Tongue (tissue), 2 donors: ENCODE data around the gene CLEC4A. TPM values are rescaled to one million over a fixed set of nuclear protein-coding genes. Genes with fewer than 3 reads are reported as not detected.
"Not testable (repeated sequence)": the region's sequence is repeated elsewhere in the genome, so short reads cannot be mapped to it uniquely, and the experiment has no call there.

Experiments used
- DNase-seq: peaks from one replicate; pipeline ENCODE4 v3.0.0-alpha.2; 2015
- total RNA-seq: library from RNA; depleted of rRNA; stranded (reverse); fragments of >200 nt; gene quantifications from one replicate; pipeline ENCODE4 v1.2.3, GENCODE V29; 2014

Gene CLEC4A
- 1.9 TPM for total RNA-seq

DNA sequence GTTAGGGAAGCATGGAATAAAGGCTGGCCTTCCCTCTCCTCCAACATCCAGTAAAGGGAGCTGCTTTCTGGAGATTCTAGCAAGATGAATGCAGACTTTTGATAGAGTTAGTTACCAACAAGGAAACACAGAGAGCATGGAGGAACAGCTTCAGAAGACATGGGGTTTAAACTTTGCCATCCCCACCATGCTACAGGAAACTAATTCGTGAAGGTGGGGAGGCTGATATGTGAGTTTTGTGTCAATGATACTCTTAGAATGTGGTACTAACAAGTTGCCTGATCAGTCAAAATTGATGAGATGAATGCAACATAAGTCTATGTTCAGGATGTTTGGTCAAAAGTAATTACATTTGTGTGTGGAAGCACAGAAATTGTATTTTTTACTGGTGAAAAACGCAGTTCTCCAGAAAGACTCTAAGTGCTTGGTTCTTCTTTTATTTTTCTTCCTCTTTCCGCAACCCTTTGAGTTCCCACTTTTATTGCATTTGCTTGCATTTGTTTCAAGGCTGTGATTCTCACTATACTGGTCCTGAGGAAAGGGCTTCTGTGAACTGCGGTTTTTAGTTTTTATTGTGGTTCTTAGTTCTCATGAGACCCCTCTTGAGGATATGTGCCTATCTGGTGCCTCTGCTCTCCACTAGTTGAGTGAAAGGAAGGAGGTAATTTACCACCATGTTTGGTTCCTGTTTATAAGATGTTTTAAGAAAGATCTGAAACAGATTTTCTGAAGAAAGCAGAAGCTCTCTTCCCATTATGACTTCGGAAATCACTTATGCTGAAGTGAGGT is at the start of gene CLEC4A:
TSS of gene CLEC4A (plus strand) at position 494 of the 789 bp plus-strand sequence. CDS start at position 756, 262 bp downstream.
- no peak for DNase-seq

DNA sequence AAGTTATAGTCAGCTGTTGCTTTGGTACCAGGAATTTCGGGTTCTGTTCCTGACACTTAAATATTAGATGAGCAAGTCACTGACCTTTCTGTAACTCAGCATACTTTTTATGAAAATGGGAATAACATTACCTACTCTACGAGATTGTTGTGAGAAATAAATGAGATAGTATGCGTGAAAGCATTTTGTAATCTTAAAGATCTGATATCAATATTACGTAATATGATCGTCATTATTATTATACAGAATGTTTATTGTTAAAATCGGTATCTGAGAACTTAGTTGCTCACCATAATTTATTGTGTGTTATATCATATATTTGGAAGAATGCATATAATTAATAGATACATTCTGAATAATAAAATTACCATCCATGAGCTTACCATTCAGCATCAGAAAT is 47.5 kb upstream of the CLEC4A start:
- no peak for DNase-seq

DNA sequence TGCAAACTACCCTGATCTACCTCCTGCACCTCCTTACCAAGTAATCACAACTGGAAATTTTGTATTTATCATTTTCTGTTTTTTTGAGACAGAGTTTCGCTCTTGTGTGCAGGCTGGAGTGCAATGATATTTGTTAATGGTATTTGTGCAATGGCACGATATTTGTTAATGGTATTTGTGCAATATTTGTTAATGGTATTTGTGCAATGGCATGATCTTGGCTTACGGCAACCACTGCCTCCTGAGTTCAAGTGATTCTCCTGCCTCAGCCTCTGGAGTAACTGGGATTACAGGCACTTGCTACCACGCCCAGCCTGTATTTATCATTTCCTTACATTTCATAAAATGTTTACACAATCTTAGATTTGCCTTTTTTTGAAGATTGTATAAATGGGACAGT is 47.1 kb upstream of the CLEC4A start:
- no peak for DNase-seq

DNA sequence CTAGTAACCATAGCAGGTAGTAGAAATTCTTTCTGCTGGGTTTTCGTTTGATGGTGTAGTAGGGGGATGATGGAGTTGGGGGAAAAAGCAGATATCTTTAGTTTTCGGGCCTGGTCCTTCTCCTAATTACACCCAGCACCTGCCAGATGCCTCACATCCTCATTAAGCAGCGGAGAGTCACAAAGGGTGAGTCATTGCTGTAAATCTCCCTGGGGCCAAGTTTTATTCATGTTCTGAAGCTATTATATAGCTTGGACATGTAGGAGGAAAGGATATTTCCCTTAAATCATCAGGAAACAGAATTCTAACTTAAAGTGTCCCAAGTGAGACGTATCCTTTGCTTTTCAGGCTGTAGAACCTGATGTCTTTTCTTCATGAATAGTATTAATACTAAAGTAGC is 46.2 kb upstream of the CLEC4A start:
- no peak for DNase-seq

DNA sequence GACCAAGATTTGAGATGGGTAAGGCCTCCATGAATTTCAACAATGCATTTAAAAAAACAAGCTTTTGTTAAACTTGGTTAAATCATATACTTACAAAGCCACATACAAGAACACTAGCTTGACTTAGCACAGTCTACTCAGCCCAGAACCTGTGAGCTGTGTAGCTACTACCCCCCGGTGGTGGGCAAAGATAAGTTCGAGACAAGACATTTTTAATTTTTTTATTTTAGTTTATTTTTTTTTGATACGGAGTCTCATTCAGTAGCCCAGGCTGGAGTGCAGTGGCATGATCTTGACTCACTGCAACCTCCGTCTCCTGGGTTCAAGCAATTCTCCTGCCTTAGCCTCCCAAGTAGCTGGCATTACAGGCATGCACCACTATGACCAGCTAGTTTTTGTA is 45.0 kb upstream of the CLEC4A start:
- peak; percentile 40 for DNase-seq

DNA sequence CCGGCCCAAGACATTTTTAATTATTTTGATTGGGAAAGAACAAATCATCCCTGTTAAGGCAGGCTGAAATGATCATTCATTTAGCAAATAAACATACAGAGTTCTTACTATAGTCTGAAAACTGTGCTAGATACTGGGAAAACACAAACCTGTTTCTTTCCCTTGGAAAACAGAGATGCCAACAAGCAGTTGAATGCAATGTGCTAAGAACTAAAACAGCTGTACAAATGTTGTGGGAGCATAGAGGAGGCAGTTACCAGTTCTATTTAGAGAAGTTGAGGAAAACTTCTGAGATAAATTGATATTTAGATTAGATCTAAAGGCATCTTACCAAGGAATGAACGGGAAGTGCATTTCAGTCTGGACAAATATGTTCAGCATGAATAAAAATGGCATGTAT is 44.5 kb upstream of the CLEC4A start:
- no peak for DNase-seq

DNA sequence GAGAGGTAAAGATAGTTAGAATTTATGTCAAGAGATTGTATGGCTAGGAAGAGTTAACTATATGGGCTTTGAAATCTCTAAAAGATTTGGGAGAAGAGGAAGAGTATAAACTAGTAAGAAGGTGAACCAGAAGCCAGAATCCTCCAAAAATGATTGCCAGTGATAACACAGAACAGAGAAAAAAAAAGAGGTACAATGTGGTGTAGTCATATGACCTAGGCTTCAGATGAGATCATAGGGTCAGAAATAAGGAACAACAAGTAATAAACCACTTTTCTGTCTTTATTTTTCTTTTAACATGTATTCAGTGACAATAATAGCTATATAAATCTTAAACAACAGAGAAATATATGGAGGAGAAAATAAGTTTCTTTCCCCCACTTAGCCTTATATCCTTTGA is 43.3 kb upstream of the CLEC4A start:
- DNase-seq: no peak

DNA sequence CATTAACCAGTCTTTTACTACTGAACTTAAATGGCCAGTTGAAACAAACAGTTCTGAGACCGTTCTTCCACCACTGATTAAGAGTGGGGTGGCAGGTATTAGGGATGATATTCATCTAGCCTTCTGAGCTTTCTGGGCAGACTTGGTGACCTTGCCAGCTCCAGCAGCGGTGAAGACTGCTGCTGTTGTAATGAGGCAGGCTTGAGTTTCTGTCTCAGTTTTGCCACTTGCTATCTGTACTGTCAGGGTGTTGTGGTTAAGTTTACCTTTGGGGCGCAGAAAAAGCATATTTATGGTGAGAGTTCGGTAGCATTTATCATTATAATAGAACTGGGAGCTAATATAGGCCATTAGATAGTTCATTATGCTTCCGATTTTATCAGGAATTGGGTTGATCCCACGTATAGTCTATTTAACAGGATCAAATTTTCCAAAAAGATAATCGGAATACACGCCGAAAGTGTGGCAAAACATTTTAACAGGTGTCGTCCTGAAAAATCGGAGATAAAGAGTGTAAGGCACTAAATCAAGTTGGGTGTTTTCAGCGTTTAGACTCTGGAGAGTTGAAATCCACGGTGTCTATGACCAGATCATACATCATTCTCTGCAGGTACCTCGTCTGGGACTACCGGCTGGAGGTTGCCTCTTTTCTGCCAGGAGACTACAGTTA is 42.0 kb upstream of the CLEC4A start:
- DNase-seq: peak; percentile 40

DNA sequence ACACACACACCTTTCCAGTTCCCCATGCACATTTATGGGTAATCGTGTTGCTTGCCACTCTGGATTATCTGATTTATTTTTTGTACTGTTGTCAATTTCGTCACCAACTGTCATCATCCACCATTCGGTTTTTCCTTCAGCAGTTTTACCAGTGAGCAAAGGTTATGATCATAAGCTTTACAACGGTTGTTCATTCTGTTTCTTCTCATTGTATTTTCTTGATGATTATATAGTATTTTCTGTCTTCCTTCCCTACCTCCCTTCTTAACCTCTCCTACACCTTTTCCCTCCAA is 40.7 kb upstream of the CLEC4A start:
- peak; percentile 5 for DNase-seq

DNA sequence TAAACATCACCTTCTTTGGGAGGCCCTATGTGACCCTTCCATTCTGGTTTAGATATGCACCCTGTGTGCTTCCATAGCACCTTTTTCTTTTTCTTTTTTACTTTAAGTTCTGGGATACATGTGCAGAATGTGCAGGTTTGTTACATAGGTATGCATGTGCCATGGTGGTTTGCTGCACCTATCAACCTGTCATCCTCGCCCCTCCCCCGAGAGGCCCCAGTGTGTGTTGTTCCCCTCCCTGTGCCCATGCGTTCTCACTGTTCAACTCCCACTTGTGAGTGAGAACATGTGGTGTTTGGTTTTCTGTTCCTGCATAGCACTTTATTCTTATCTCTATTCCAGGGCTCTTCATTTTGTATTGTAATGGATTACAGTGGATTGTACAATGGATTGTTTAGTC is 39.1 kb upstream of the CLEC4A start:
- DNase-seq: not testable (repeated sequence)

DNA sequence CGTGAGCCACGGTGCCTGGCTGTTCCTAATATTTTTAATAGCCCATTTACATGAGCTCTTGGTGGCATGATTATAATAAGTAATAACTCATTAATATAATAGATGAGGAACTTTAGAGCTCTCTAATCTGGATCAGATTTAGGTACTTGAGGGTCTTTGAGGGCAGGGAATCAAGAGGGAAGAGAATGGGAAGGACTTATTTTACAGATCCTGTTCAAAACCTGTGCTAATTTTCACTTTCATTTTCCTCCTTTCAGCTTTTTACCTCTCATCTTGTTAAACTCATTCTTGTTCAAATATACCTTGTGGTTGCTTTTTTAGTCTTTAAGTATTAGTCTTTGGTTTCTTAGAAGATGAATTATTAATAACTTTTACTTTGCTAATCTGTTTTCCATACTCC is 35.8 kb upstream of the CLEC4A start:
- no peak for DNase-seq

DNA sequence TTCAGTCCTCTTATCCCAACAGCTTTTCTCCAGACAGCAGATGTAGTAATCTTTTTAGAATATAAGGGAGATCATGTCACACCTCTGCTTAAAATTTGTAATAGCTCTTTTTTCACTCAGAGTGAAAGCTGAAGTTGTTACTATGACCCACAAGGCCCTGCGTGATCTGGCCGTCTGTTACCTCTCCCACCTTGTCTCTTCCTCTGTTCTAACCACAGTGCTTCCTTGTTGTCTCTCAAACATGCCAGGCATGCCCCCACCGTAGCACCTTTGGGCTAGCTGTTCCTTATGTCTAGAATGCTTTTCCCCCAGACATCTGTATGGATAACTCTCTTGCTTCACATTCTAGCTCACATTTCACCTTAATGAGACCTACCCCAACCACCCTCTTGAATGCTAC is 34.8 kb upstream of the CLEC4A start:
- no peak for DNase-seq

DNA sequence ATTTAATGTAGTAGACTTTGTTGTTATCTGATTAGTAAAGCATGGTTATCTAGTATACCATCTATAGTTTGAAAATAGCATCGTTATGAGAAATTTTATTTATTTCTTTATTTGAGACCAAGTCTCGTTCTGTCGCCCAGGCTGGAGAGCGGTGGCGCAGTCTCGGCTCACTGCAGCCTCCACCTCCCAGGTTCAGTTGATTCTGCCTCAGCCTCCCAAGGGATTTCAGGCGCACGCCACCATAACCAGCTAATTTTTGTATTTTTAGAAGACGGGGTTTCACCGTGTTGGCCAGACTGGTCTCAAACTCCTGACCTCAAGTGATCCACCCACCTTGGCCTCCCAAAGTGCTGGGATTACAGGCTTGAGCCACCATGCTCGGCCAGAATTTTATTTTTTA is 34.1 kb upstream of the CLEC4A start:
- DNase-seq: not testable (repeated sequence)

DNA sequence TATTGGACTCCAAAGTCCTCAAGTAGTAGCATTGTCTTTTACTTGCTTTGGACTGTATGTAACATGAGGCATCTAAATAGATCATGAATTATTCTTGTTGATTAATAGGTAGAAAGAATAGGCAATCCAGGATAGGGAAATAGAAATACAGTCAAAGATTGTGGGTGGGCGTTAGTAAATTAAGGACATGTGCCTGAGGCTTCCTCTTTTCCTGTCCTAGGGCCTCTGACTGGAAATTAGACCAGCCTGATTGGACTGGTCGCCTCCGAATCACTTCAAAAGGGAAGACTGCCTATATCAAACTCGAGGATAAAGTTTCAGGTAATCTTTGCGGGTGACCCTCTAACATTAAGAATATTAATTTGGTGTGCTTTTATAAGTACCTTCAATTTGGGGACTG is 33.7 kb upstream of the CLEC4A start:
- DNase-seq: no peak

DNA sequence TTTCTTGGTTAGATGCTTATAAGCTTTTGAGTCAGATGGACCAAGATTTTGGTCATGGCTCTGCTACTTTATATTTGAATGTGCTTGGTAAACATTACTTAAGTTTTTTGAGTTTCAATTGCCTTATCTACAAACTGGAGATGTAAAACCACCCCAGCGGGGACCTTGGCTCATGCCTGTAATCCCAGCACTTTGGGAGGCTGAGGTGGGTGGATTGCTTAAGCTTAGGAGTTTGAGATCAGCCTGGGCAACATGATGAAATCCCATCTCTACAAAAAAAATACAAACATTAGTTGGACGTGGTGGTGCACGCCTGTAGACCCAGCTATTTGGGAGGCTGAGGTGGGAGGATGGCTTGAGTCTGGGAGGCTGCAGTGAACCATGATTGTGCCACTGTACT is 30.1 kb upstream of the CLEC4A start:
- DNase-seq: no peak

DNA sequence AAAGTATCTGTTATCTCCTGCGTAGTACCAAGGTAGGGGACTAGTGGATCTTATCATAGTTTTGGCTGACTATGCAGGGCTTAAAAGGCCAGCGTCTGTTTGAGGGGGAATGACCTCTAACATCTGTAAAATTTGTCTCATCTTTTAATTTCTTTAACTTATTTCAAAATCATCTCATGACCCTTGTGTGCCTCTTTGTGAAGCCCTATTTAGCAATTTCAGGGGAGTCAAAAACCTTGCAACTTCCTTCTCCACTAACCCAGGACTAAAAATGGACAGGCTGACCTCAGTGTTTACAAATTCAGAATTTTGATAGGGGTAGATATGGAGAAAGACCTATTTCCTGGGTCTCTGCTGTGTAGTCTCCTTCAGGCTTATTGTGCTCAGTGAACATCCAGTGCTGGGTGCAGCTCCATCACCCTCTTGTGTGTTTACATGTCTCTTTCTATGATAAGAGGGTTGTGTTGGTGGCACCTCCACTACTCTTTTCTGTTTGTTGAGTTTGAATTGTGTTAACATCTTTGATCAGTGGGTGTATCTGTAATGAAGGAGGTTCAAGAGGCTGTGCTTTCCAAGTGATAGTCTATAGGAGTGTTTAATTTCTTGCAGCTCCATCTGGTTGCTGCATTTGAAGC is 27.0 kb upstream of the CLEC4A start:
- no peak for DNase-seq

DNA sequence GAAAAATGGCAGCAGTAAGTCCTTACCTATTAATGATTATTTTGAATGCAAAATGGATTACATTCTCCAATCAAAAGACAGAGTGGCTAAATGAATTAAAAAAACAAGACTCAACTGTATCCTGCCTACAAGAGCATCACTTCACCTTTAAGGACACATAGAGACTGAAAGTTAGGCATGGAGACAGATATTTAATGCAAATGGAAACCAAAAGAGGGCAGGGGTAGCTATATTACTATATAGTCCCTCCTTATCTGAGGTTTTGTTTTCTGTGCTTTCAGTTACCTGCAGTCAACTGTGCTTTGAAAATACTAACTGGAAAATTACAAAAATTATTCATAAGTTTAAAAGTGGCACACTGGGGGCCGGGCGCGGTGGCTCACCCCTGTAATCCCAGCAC is 24.2 kb upstream of the CLEC4A start:
- DNase-seq: no peak

DNA sequence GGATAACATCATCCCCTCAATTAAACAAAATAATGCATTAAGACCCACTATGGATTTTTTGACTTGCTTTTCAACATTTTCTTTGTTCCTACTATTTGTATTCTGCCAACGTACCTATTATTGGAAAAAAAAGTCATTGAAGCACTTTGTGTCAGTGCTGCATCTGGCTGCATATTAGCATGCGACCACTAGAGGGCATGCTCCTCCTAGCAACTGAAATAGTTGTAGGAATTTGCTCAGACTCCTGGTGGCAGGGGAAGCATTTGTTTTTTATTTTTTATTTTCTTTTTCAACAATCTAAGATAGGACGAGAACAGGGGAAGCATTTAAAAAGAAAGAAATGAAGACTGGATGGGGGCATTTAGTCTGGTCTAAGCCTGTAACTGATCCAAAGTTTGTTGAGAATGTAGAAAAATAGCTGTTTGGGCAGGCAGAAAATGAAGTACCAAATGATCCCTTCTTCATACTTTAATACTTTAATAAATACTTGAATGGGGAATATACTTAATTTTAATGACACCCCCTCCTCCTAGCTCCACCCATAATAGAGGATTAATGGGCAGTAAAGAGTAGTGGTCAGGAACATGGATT is 14.5 kb upstream of the CLEC4A start:
- peak; percentile 89 for DNase-seq

DNA sequence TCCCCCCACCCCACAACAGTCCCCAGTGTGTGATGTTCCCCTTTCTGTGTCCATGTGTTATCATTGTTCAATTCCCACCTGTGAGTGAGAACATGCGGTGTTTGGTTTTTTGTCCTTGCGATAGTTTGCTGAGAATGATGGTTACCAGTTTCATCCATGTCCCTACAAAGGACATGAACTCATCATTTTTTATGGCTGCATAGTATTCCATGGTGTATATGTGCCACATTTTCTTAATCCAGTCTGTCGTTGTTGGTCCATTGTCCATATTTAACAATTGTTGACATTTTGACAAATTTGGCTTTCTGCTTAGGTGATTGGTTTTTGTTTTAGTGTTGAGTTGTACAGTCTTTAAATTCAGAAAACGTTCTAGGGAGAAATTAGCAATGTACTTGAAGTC is 10.3 kb upstream of the CLEC4A start:
- not testable (repeated sequence) for DNase-seq

DNA sequence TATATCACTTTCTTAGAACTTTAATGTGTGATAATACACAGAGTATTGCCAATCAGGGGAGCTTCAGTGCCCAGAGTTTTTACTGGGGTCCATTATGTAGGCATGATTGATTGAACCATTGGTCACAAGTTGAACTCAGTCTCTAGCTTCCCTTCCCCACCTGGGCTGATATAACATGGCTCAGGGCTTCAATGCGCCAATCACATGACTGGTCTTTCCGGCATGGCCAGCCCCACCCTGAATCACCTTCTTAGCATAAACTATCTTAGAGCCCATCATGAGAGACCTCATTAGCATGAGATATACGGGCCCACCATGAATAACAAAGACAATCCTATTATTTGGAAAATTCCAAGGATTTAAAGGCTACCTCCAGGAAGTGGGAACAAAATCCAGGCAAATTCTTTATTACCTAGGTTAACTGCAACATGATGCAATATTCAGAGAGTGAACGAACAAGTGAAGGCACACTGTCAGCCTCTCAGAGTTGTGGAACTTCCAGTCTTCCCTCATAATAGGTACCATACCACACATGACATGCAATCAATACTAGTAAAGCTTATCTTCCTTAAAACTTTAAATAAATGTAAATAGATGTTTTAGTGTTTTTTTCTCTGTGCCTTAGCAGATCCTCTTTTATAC is 3.2 kb upstream of the CLEC4A start:
- no peak for DNase-seq

DNA sequence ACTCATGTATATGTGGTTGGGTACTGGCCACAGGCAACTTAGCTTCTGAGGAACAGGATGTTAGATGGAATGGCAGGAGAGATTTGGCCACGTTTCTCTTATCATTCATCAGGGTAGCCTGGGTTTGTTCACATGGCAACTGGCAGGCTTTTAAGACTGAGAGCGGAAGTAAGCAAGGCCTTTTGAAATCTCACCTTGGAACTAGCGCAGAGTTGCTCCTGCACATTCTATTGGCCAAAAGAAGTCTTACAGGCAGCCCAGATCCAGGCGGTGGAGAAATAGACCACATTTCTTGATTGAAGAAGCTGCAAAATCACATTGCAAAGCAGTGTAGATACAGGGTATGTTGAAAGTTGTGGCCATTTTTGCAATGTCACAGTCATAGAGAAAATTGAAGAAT is 3.7 kb downstream of the CLEC4A start:
- DNase-seq: no peak

DNA sequence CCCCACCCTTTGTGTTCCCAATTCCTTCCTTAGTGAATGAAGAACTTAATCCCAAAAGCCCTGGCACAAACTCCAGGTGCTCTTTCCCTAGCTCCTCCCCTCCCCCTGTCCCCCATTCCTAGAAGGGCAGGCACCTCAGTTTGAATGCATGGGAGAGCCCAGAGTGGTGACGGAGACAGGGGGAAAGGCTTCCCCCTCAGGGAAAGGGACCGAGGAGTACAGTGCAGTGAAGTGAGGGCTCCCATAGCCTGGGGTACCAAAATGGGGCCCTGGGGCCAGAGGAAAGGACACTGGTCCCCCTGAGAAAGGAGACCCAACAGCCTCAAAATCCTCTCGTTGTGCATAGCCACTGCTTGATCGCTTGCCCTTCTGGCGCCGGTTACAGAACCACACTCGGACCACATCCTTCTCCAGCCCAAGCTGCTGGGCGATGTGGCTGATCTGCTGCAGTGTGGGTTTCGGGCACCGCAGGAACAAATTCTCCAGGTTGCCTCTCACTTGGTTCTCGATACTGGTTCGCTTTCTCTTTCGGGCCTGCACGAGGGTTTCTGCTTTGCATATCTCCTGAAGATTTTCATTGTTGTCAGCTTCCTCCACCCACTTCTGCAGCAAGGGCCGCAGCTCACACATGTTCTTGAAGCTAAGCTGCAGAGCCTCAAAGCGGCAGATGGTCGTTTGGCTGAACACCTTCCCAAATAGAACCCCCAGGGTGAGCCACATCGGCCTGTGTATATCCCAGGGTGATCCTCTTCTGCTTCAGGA is 10.4 kb downstream of the CLEC4A start:
- DNase-seq: not testable (repeated sequence)
